H9 (cell line): Measurements from ENCODE around the gene KRTAP2-3. TPM values are rescaled to one million over a fixed set of nuclear protein-coding genes. Genes with fewer than 3 reads are reported as not detected.

Experiments
- DNase-seq: peaks from one replicate; pipeline ENCODE4 v3.0.0-alpha.2; 2017
- H2AFZ ChIP-seq: one replicate; pipeline ENCODE4 v1.6.1; 2013; ENCODE audit warnings: mild to moderate bottlenecking, low read length, control low read depth, moderate library complexity
- H2AK5ac ChIP-seq: 2 replicates; pipeline ENCODE4 v1.6.1; 2013; ENCODE audit warnings: low read length, control low read depth, mixed read lengths; ENCODE audit not compliant: insufficient read length
- H2BK120ac ChIP-seq: one replicate; pipeline ENCODE4 v1.6.1; 2013; ENCODE audit warnings: low read depth, mild to moderate bottlenecking, low read length, control low read depth, inconsistent platforms; ENCODE audit not compliant: poor library complexity, severe bottlenecking
- H2BK12ac ChIP-seq: 2 replicates; pipeline ENCODE4 v1.6.1; 2013; ENCODE audit warnings: low read length, control low read depth, mixed read lengths, low read depth; ENCODE audit not compliant: insufficient read length
- H2BK15ac ChIP-seq: 2 replicates; pipeline ENCODE4 v1.6.1; 2013; ENCODE audit warnings: low read depth, low read length, control low read depth
- H2BK20ac ChIP-seq: one replicate; pipeline ENCODE4 v1.6.1; 2013; ENCODE audit warnings: low read depth, mild to moderate bottlenecking, low read length, control low read depth, inconsistent platforms; ENCODE audit not compliant: poor library complexity, severe bottlenecking
- H2BK5ac ChIP-seq: 2 replicates; pipeline ENCODE4 v1.6.1; 2013; ENCODE audit warnings: low read length, control low read depth, mixed read lengths; ENCODE audit not compliant: insufficient read length
- H3K14ac ChIP-seq: 2 replicates; pipeline ENCODE4 v1.6.1; 2013; ENCODE audit warnings: low read length, control low read depth; ENCODE audit not compliant: insufficient read depth
- H3K18ac ChIP-seq: 2 replicates; pipeline ENCODE4 v1.6.1; 2013; ENCODE audit warnings: low read depth, mild to moderate bottlenecking, mixed read lengths, low read length, control low read depth; ENCODE audit not compliant: insufficient read length
- H3K23ac ChIP-seq: 2 replicates; pipeline ENCODE4 v1.6.1; 2013; ENCODE audit warnings: low read length, control low read depth, mixed read lengths, low read depth; ENCODE audit not compliant: insufficient read length
- H3K23me2 ChIP-seq: 2 replicates; pipeline ENCODE4 v1.6.1; 2013; ENCODE audit warnings: low read depth, mild to moderate bottlenecking, mixed read lengths, low read length, control low read depth; ENCODE audit not compliant: insufficient read length, poor library complexity, severe bottlenecking
- H3K27ac ChIP-seq: 2 replicates; pipeline ENCODE4 v1.5.1; 2013; ENCODE audit warnings: low read length, control low read depth, mixed read lengths, low read depth; ENCODE audit not compliant: insufficient read length
- H3K27me3 ChIP-seq: 2 replicates; pipeline ENCODE4 v1.6.1; 2013; ENCODE audit warnings: low read length, control low read depth, inconsistent platforms; ENCODE audit not compliant: insufficient read depth
- H3K4ac ChIP-seq: 2 replicates; pipeline ENCODE4 v1.6.1; 2013; ENCODE audit warnings: low read depth, mild to moderate bottlenecking, control low read depth, inconsistent platforms, low read length, moderate library complexity
- H3K4me1 ChIP-seq: 2 replicates; pipeline ENCODE4 v1.6.1; 2013; ENCODE audit warnings: low read length, control low read depth, inconsistent platforms; ENCODE audit not compliant: insufficient read depth
- H3K4me2 ChIP-seq: 2 replicates; pipeline ENCODE4 v1.6.1; 2013; ENCODE audit warnings: low read length, control low read depth, mixed read lengths; ENCODE audit not compliant: insufficient read length, insufficient read depth
- H3K56ac ChIP-seq: 2 replicates; pipeline ENCODE4 v1.6.1; 2013; ENCODE audit warnings: low read depth, mild to moderate bottlenecking, mixed read lengths, low read length, control low read depth; ENCODE audit not compliant: insufficient read length
- H3K79me1 ChIP-seq: 2 replicates; pipeline ENCODE4 v1.6.1; 2013; ENCODE audit warnings: low read depth, mild to moderate bottlenecking, moderate library complexity, low read length, control low read depth, inconsistent platforms; ENCODE audit not compliant: insufficient read depth, poor library complexity, severe bottlenecking
- H3K79me2 ChIP-seq: 2 replicates; pipeline ENCODE4 v1.6.1; 2013; ENCODE audit warnings: low read length, control low read depth, inconsistent platforms; ENCODE audit not compliant: insufficient read depth
- H3K9ac ChIP-seq: 2 replicates; pipeline ENCODE4 v1.6.1; 2013; ENCODE audit warnings: low read length, control low read depth, mixed read lengths; ENCODE audit not compliant: insufficient read length; ENCODE audit errors: extremely low read depth
- H3K9me3 ChIP-seq: one replicate; pipeline ENCODE4 v1.6.1; 2013; ENCODE audit warnings: low read depth, low read length, inconsistent platforms; ENCODE audit not compliant: control insufficient read depth
- H3T11ph ChIP-seq: one replicate; pipeline ENCODE4 v1.6.1; 2013; ENCODE audit warnings: mild to moderate bottlenecking, low read length, control low read depth, inconsistent platforms
- H4K20me1 ChIP-seq: one replicate; pipeline ENCODE4 v1.6.1; 2013; ENCODE audit not compliant: control insufficient read depth, insufficient read length, insufficient read depth
- H4K5ac ChIP-seq: 2 replicates; pipeline ENCODE4 v1.6.1; 2013; ENCODE audit warnings: low read depth, mild to moderate bottlenecking, mixed read lengths, low read length, control low read depth; ENCODE audit not compliant: insufficient read length
- H4K8ac ChIP-seq: replicated peaks from 2 replicates; pipeline ENCODE4 v1.6.1; 2013; ENCODE audit warnings: low read length, control low read depth, mixed read lengths, low read depth; ENCODE audit not compliant: insufficient read length
- H4K91ac ChIP-seq: 2 replicates; pipeline ENCODE4 v1.6.1; 2013; ENCODE audit warnings: low read depth, mild to moderate bottlenecking, moderate library complexity, mixed read lengths, low read length, control low read depth; ENCODE audit not compliant: insufficient read length
- H3K27ac Mint-ChIP-seq, 3 experiments: 2 replicates in 2 of 3; 3 replicates in 1 of 3; pipeline ENCODE4 v1.8.0; 2020 to 2021; ENCODE audit warnings: mixed read lengths in 3 of 3, mild to moderate bottlenecking in 1 of 3, moderate library complexity in 1 of 3
- H3K27me3 Mint-ChIP-seq: 2 replicates; pipeline ENCODE4 v1.8.0; 2021; ENCODE audit warnings: low read depth, mild to moderate bottlenecking, moderate library complexity, mixed read lengths
- H3K36me3 Mint-ChIP-seq, 3 experiments: 2 replicates in 2 of 3; 3 replicates in 1 of 3; pipeline ENCODE4 v1.8.0; 2020 to 2021; ENCODE audit warnings: low read depth in 3 of 3, mixed read lengths in 3 of 3; ENCODE audit not compliant: insufficient read depth in 1 of 3
- H3K4me1 Mint-ChIP-seq, 2 experiments: 2 replicates each; pipeline ENCODE4 v1.8.0; 2020; ENCODE audit warnings: mixed read lengths in 2 of 2
- H3K4me3 Mint-ChIP-seq, 2 experiments: 2 replicates in 1 of 2; 3 replicates in 1 of 2; pipeline ENCODE4 v1.8.0; 2020 to 2021; ENCODE audit warnings: mild to moderate bottlenecking in 2 of 2, mixed read lengths in 2 of 2, moderate library complexity in 1 of 2
- H3K9me3 Mint-ChIP-seq, 2 experiments: 2 replicates in 1 of 2; 3 replicates in 1 of 2; pipeline ENCODE4 v1.8.0; 2020; ENCODE audit warnings: mild to moderate bottlenecking in 2 of 2, mixed read lengths in 2 of 2, moderate library complexity in 1 of 2
- WGBS: extraction: QIAGEN DNeasy Blood & Tissue Kit; methylation state at CpG from one replicate; pipeline ENCODE4 v1.1.7; 2013; ENCODE audit warnings: missing lambda C conversion rate, low lambda C conversion rate, mixed read lengths; ENCODE audit not compliant: insufficient read length; ENCODE audit errors: extremely low coverage; 5-methylcytosine and 5-hydroxymethylcytosine counted together
- total RNA-seq: library from RNA; stranded (reverse); gene quantifications from 2 replicates; pipeline ENCODE4 v1.2.1, GENCODE V29; 2021
- TF ChIP-seq, protein P1 (sequence below): fragments of 200-600 bp; sonication (generic); conservative IDR thresholded peaks from 3 replicates; pipeline ENCODE4 v1.8.0; 2021; ENCODE audit warnings: antibody characterized with exemption, mild to moderate bottlenecking

The KRTAP2-3 gene
- total RNA-seq, 1 experiment from 2014 or later: not detected

DNA sequence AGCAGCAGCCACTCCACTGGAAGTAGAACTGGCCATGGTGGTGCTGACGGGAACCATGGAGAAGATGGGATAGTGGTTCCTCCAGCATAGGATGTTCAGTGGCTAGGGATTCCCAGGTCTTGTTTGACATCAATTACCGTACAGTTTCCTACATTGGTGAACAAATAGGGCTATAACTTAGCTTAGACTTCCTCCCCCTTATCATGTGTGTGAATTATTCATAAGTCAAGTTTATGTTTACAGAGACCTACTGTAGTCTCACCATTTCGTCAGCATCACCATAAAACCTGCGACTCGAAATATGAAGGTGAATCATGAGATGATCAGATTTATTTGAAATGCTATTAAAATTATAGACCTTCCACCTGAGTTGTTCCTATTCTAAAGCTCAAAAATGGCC is 1.2 kb downstream of the KRTAP2-3 start:
- no peak overlapping the region for H2BK15ac ChIP-seq
- Mint-ChIP-seq H3K9me3 (peaks cover 0 to under 1% of the 10 kb centered on the region in 2 experiments; a peak in 1 of 5 replicates), H3K36me3 (no peaks in the 10 kb centered on the region; a peak in 1 of 7 replicates), H3K4me3 (no peak overlapping the region), H3K27ac (no peak overlapping the region; a peak in 1 of 7 replicates), H3K4me1 (peaks cover 4 to 7% of the 10 kb centered on the region in 2 experiments), H3K27me3 (no peaks in the 10 kb centered on the region)
- H3K79me1 ChIP-seq: no peaks in the 10 kb centered on the region
- H3K9ac ChIP-seq: no peak overlapping the region
- H2BK120ac ChIP-seq: no peak overlapping the region
- H3K56ac ChIP-seq: no peak overlapping the region
- no peak overlapping the region for H3K4me2 ChIP-seq
- no peak overlapping the region for H3K4ac ChIP-seq
- H3K79me2 ChIP-seq: no peaks in the 10 kb centered on the region
- H3K14ac ChIP-seq: no peak overlapping the region
- H3K23me2 ChIP-seq: no peaks in the 10 kb centered on the region
- no peak overlapping the region for H4K8ac ChIP-seq
- no peak overlapping the region for H2AK5ac ChIP-seq
- no peak overlapping the region for H3T11ph ChIP-seq
- H2AFZ ChIP-seq: no peak overlapping the region
- H3K18ac ChIP-seq: no peak overlapping the region
- no peak overlapping the region for H2BK12ac ChIP-seq
- H3K27me3 ChIP-seq: no peaks in the 10 kb centered on the region
- TF ChIP-seq, protein P1, sequence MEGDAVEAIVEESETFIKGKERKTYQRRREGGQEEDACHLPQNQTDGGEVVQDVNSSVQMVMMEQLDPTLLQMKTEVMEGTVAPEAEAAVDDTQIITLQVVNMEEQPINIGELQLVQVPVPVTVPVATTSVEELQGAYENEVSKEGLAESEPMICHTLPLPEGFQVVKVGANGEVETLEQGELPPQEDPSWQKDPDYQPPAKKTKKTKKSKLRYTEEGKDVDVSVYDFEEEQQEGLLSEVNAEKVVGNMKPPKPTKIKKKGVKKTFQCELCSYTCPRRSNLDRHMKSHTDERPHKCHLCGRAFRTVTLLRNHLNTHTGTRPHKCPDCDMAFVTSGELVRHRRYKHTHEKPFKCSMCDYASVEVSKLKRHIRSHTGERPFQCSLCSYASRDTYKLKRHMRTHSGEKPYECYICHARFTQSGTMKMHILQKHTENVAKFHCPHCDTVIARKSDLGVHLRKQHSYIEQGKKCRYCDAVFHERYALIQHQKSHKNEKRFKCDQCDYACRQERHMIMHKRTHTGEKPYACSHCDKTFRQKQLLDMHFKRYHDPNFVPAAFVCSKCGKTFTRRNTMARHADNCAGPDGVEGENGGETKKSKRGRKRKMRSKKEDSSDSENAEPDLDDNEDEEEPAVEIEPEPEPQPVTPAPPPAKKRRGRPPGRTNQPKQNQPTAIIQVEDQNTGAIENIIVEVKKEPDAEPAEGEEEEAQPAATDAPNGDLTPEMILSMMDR: no peak
- H2BK5ac ChIP-seq: no peak overlapping the region
- no peak overlapping the region for H3K23ac ChIP-seq
- no peaks in the 10 kb centered on the region for H3K9me3 ChIP-seq
- no peaks in the 10 kb centered on the region for H4K20me1 ChIP-seq
- H3K4me1 ChIP-seq: no peaks in the 10 kb centered on the region
- no peak for DNase-seq
- no peak overlapping the region for H4K5ac ChIP-seq
- H3K27ac ChIP-seq: no peak overlapping the region
- H4K91ac ChIP-seq: no peak overlapping the region
- WGBS: no CpG with 5 or more reads among the region's 5 CpGs
- H2BK20ac ChIP-seq: no peak overlapping the region
